Measurements from ENCODE around the gene RPLP2. TPM values are rescaled to one million over a fixed set of nuclear protein-coding genes. Genes with fewer than 3 reads are reported as not detected.

RPLP2 gene
- total RNA-seq, 5 donors from 2014 or later (not counting 1 experiment from before 2014, with no cell fraction given) = 4,736 to 5,826 (median 5,260) TPM

- Histone ChIP-seq H3K4me1 (ENCODE audit: control insufficient read depth in 1 of 2, extremely low read depth in 1 of 2, insufficient read depth in 2 of 2, low read length in 2 of 2) (peaks cover 0 to 5% of the 10 kb centered on the region in 2 experiments), H3K27ac (ENCODE audit: low read length) (no peak overlapping the region), H3K4me3 (ENCODE audit: control insufficient read depth in 1 of 2, extremely low read depth in 1 of 2, low read length in 1 of 2) (no peak overlapping the region), H3K36me3 (ENCODE audit: control insufficient read depth in 2 of 2, extremely low read depth in 1 of 2, insufficient read depth in 1 of 2, low read length in 1 of 2) (peaks cover 14 to 58% of the 10 kb centered on the region in 2 donors), H3K9me3 (no peaks in the 10 kb centered on the region), H3K27me3 (replicated peaks in 1 of 2; ENCODE audit: control insufficient read depth in 2 of 2, extremely low read depth in 1 of 2, insufficient read depth in 2 of 2, low read length in 1 of 2) (no peaks in the 10 kb centered on the region)
- Mint-ChIP-seq H3K4me1 (peaks cover 0 to 2% (median 0%) of the 10 kb centered on the region in 3 donors), H3K9me3 (no peaks in the 10 kb centered on the region), H3K36me3 (peaks cover 18% of the 10 kb centered on the region), H3K27me3 (no peaks in the 10 kb centered on the region), H3K4me3 (no peak overlapping the region), H3K27ac (no peak overlapping the region)
- DNase-seq (no peak), ATAC-seq (replicated peaks in 1 of 4) (no peak)
- CTCF ChIA-PET = interaction anchor here in 1 of 2 donors (0.6 kb wide), 1 partner anchor 175 kb away, joined by 6 read pairs; no protein-coding TSS in a partner anchor
- WGBS (ENCODE audit: insufficient coverage) = 96% methylated on average over 7 of the region's 22 CpGs
- POLR2A ChIA-PET = no interaction called here
These were observed 46.0 kb upstream of the RPLP2 start for GRCh38 chr11:763549-764321.

DNA sequence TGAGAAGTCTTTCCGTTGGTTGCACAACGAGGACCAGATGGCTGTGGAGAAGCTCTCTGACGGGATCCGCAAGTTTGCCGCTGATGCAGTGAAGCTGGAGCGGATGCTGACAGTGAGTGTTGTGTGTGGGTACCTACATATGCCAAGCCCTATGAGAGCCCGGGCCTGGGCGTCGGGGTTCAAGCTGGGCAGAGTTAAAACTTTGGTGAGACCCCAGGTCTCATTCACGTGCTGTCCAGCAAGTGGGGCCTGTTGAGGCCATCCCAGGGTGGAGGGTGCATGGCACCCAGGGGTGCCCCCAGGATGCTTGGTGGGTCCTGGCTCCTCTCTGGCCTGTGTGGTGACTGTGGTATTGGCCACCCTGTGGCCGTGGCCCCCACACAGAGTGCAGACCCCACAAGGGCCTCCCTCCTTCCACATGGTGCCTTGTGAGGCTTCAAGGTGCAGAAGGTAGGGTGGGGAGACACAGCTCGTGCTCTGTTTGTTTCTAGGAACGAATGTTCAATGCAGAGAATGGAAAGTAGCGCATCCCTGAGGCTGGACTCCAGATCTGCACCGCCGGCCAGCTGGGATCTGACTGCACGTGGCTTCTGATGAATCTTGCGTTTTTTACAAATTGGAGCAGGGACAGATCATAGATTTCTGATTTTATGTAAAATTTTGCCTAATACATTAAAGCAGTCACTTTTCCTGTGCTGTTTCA lies 45.3 kb upstream of the RPLP2 start:
- Histone ChIP-seq H3K27ac (ENCODE audit: low read length) (no peak overlapping the region), H3K9me3 (no peaks in the 10 kb centered on the region), H3K27me3 (replicated peaks in 1 of 2; ENCODE audit: control insufficient read depth in 2 of 2, extremely low read depth in 1 of 2, insufficient read depth in 2 of 2, low read length in 1 of 2) (no peaks in the 10 kb centered on the region), H3K36me3 (ENCODE audit: control insufficient read depth in 2 of 2, extremely low read depth in 1 of 2, insufficient read depth in 1 of 2, low read length in 1 of 2) (peaks cover 14 to 53% of the 10 kb centered on the region in 2 donors), H3K4me3 (ENCODE audit: control insufficient read depth in 1 of 2, extremely low read depth in 1 of 2, low read length in 1 of 2) (no peak overlapping the region), H3K4me1 (ENCODE audit: control insufficient read depth in 1 of 2, extremely low read depth in 1 of 2, insufficient read depth in 2 of 2, low read length in 2 of 2) (peaks cover 0 to 5% of the 10 kb centered on the region in 2 experiments)
- ChIA-PET POLR2A (no interaction called here), CTCF (no interaction called here)
- Mint-ChIP-seq H3K4me3 (no peak overlapping the region), H3K27ac (no peak overlapping the region), H3K9me3 (no peaks in the 10 kb centered on the region), H3K4me1 (peaks cover 0 to 2% (median 0%) of the 10 kb centered on the region in 3 donors), H3K36me3 (peaks cover 18% of the 10 kb centered on the region), H3K27me3 (no peaks in the 10 kb centered on the region)
- DNase-seq (no peak), ATAC-seq (replicated peaks in 1 of 4) (no peak)
- WGBS (ENCODE audit: insufficient coverage) = 89% methylated on average over 12 of the region's 18 CpGs

- DNase-seq = peak; percentile 40 to 79 (median 62)
- Histone ChIP-seq H3K4me1 (ENCODE audit: control insufficient read depth in 1 of 2, extremely low read depth in 1 of 2, insufficient read depth in 2 of 2, low read length in 2 of 2) (peaks cover 0 to 5% of the 10 kb centered on the region in 2 experiments), H3K27me3 (replicated peaks in 1 of 2; ENCODE audit: control insufficient read depth in 2 of 2, extremely low read depth in 1 of 2, insufficient read depth in 2 of 2, low read length in 1 of 2) (no peaks in the 10 kb centered on the region), H3K36me3 (ENCODE audit: control insufficient read depth in 2 of 2, extremely low read depth in 1 of 2, insufficient read depth in 1 of 2, low read length in 1 of 2) (peaks cover 10 to 46% of the 10 kb centered on the region in 2 donors), H3K27ac (ENCODE audit: low read length) (no peak overlapping the region), H3K9me3 (no peaks in the 10 kb centered on the region), H3K4me3 (ENCODE audit: control insufficient read depth in 1 of 2, extremely low read depth in 1 of 2, low read length in 1 of 2) (no peak overlapping the region)
- ATAC-seq (replicated peaks in 1 of 4) = peak; percentile 76 to 83 (median 83)
- H3K36me3 Mint-ChIP-seq = peaks cover 14% of the 10 kb centered on the region
- WGBS (ENCODE audit: insufficient coverage) = 68% methylated on average over 10 of the region's 19 CpGs
- H3K9me3 Mint-ChIP-seq = no peaks in the 10 kb centered on the region
- H3K27me3 Mint-ChIP-seq = no peaks in the 10 kb centered on the region
- no peak overlapping the region for H3K4me3 Mint-ChIP-seq
- CTCF ChIA-PET = interaction anchor here in 1 of 2 donors (0.7 kb wide), 1 partner anchor 272 kb away, joined by 3 read pairs; no protein-coding TSS in a partner anchor
- H3K4me1 Mint-ChIP-seq = peaks cover 0 to 2% (median 0%) of the 10 kb centered on the region in 3 donors
- peak overlapping the region in 1 of 2 donors; percentile 48 for H3K27ac Mint-ChIP-seq
- POLR2A ChIA-PET = no interaction called here
These were observed 44.6 kb upstream of the RPLP2 start for GRCh38 chr11:765025-765801.

DNA sequence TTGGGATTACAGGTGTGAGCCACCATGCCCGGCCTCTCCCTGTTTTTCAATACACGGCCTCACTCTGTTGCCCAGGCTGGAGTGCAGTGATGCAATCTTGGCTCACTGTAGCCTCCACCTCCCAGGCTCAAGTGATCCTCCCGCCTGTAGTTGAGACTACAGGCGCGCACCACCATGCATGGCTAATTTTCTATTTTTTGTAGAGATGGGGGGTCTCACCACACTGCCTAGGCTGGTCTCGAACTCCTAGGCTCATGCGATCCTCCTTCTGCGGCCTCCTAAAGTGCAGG lies 44.0 kb upstream of the RPLP2 start:
- Histone ChIP-seq H3K27ac (ENCODE audit: low read length) (no peak overlapping the region), H3K9me3 (no peaks in the 10 kb centered on the region), H3K4me3 (ENCODE audit: control insufficient read depth in 1 of 2, extremely low read depth in 1 of 2, low read length in 1 of 2) (no peak overlapping the region), H3K27me3 (replicated peaks in 1 of 2; ENCODE audit: control insufficient read depth in 2 of 2, extremely low read depth in 1 of 2, insufficient read depth in 2 of 2, low read length in 1 of 2) (no peaks in the 10 kb centered on the region), H3K36me3 (ENCODE audit: control insufficient read depth in 2 of 2, extremely low read depth in 1 of 2, insufficient read depth in 1 of 2, low read length in 1 of 2) (peaks cover 10 to 47% of the 10 kb centered on the region in 2 donors), H3K4me1 (ENCODE audit: control insufficient read depth in 1 of 2, extremely low read depth in 1 of 2, insufficient read depth in 2 of 2, low read length in 2 of 2) (peaks cover 0 to 5% of the 10 kb centered on the region in 2 experiments)
- Mint-ChIP-seq H3K27me3 (no peaks in the 10 kb centered on the region), H3K27ac (no peak overlapping the region), H3K4me1 (peaks cover 0 to 2% (median 0%) of the 10 kb centered on the region in 3 donors), H3K36me3 (peaks cover 13% of the 10 kb centered on the region), H3K4me3 (no peak overlapping the region), H3K9me3 (no peaks in the 10 kb centered on the region)
- DNase-seq (no peak), ATAC-seq (replicated peaks in 1 of 4) (no peak)
- ChIA-PET CTCF (interaction anchor here in 1 of 2 donors (0.7 kb wide), 1 partner anchor 273 kb away, joined by 3 read pairs; no protein-coding TSS in a partner anchor), POLR2A (no interaction called here)
- 87% methylated on average over 2 of the region's 8 CpGs for WGBS (ENCODE audit: insufficient coverage)

- H3K9me3 ChIP-seq = no peaks in the 10 kb centered on the region
- H3K4me1 ChIP-seq (ENCODE audit: control insufficient read depth in 1 of 2, extremely low read depth in 1 of 2, insufficient read depth in 2 of 2, low read length in 2 of 2) = peaks cover 0 to 5% of the 10 kb centered on the region in 2 experiments
- peaks cover 10 to 49% of the 10 kb centered on the region in 2 donors for H3K36me3 ChIP-seq (ENCODE audit: control insufficient read depth in 2 of 2, extremely low read depth in 1 of 2, insufficient read depth in 1 of 2, low read length in 1 of 2)
- ATAC-seq (replicated peaks in 1 of 4) = no peak
- H3K4me3 Mint-ChIP-seq = no peak overlapping the region
- no peaks in the 10 kb centered on the region for H3K27me3 Mint-ChIP-seq
- no peaks in the 10 kb centered on the region for H3K9me3 Mint-ChIP-seq
- no peak for DNase-seq
- no peak overlapping the region for H3K27ac ChIP-seq (ENCODE audit: low read length)
- H3K36me3 Mint-ChIP-seq = peaks cover 12% of the 10 kb centered on the region
- H3K27me3 ChIP-seq (replicated peaks in 1 of 2; ENCODE audit: control insufficient read depth in 2 of 2, extremely low read depth in 1 of 2, insufficient read depth in 2 of 2, low read length in 1 of 2) = no peaks in the 10 kb centered on the region
- H3K27ac Mint-ChIP-seq = no peak overlapping the region
- H3K4me3 ChIP-seq (ENCODE audit: control insufficient read depth in 1 of 2, extremely low read depth in 1 of 2, low read length in 1 of 2) = no peak overlapping the region
- ChIA-PET CTCF (interaction anchor here in 1 of 2 donors (0.7 kb wide), 1 partner anchor 273 kb away, joined by 3 read pairs; no protein-coding TSS in a partner anchor), POLR2A (no interaction called here)
- 100% methylated on average over 4 of the region's 11 CpGs for WGBS (ENCODE audit: insufficient coverage)
- peaks cover 0 to 2% (median 0%) of the 10 kb centered on the region in 3 donors for H3K4me1 Mint-ChIP-seq
These were observed 43.4 kb upstream of the RPLP2 start for GRCh38 chr11:766106-766935.

GRCh38 chr11:766936-767210 lies 42.9 kb upstream of the RPLP2 start:
- CTCF ChIA-PET = no interaction called here
- H3K36me3 Mint-ChIP-seq = peaks cover 7% of the 10 kb centered on the region
- no CpG with 5 or more reads among the region's 2 CpGs for whole genome bisulfite sequencing (ENCODE audit: insufficient coverage)
- H3K4me1 Mint-ChIP-seq = peaks cover 0 to 2% (median 0%) of the 10 kb centered on the region in 3 donors
- no peak overlapping the region for H3K4me3 ChIP-seq (ENCODE audit: control insufficient read depth in 1 of 2, extremely low read depth in 1 of 2, low read length in 1 of 2)
- POLR2A ChIA-PET = no interaction called here
- no peak for ATAC-seq (replicated peaks in 1 of 4)
- no peaks in the 10 kb centered on the region for H3K27me3 Mint-ChIP-seq
- H3K9me3 Mint-ChIP-seq = no peaks in the 10 kb centered on the region
- peaks cover 10 to 50% of the 10 kb centered on the region in 2 donors for H3K36me3 ChIP-seq (ENCODE audit: control insufficient read depth in 2 of 2, extremely low read depth in 1 of 2, insufficient read depth in 1 of 2, low read length in 1 of 2)
- peaks cover 0 to 5% of the 10 kb centered on the region in 2 experiments for H3K4me1 ChIP-seq (ENCODE audit: control insufficient read depth in 1 of 2, extremely low read depth in 1 of 2, insufficient read depth in 2 of 2, low read length in 2 of 2)
- H3K27ac ChIP-seq (ENCODE audit: low read length) = no peak overlapping the region
- no peaks in the 10 kb centered on the region for H3K9me3 ChIP-seq
- no peak for DNase-seq
- H3K4me3 Mint-ChIP-seq = no peak overlapping the region
- H3K27me3 ChIP-seq (replicated peaks in 1 of 2; ENCODE audit: control insufficient read depth in 2 of 2, extremely low read depth in 1 of 2, insufficient read depth in 2 of 2, low read length in 1 of 2) = no peaks in the 10 kb centered on the region
- H3K27ac Mint-ChIP-seq = no peak overlapping the region

Measured in T-cell (primary cell).